ENCODE data around the gene GHITM.
"Not testable (repeated sequence)": the region's sequence is repeated elsewhere in the genome, so short reads cannot be mapped to it uniquely, and the experiment has no call there.

Gene GHITM

DNA sequence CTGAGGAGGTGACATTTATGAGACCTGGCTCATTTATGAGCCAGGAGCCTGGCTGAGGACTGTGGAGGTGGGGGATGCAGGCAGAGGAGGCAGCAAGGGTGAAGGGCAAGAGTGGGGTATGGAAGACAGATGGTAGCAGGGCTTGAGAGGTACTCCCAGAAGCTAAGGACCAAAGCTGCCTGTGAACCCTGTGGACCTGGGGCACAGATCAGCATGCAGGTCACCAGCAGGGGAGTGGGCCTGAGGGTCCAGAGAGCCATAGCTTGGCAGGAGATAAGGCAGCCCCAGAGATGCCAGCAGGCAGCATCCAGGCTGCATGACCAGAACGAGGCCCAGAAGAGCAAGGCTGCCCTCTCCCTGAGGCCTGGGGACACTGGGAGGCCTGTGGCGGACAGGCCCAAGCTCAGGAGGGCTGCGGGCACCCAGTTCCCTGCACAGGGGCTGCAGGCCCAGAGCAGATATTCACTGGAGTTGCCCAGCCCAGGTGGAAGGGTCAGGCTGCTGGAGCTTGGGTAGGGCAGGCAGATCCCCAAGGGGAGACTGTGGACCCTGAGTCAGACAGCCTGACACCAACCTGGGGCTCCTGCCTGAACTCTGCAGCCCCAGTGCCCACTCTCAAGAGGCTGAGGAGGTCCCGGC is 37.6 kb downstream of the GHITM start:
- DNase-seq (ENCODE audit: low spot score) = no peak

DNA sequence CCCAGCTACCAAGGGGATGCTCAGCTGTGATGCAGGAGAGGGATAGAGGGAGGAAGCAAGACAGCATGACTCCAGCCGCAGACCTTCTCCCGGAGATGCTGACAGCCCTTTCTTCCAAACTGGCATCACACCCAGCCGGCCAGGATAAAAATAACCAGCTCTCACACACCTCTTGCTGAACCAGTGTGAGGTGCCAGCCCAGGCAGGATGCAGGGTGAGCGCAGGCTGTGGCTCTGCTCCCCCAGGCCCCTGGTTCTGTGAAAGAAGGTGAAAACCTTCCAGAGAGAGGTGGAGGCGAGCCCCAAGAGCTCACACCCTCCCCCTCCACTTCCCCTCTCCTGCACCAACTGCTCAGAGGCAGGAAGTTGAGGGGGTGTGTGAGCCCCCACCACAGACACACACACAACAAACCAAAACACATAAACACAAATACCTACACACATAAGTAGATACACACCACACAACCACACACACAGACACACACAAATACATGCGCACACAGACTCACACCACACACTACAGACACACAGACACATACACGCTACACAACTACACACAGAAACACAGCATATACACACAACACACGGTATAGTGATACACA is 38.3 kb downstream of the GHITM start:
- peak; percentile 37 for DNase-seq (ENCODE audit: low spot score)

DNA sequence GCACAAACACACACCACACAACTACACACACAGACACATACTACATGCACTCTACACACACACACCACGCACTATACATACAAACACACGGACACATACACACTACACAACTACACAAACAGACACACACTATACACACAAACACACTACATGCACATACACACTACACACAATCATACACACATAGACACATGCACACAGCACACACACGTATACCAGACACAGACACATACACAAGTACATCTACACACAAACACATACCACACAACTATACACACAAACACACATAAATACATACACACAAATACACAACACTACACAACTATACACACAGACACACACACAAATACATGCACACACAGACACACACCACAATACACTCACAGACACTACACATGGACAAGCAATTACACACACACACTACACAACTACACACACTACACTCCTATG is 38.9 kb downstream of the GHITM start:
- no peak for DNase-seq (ENCODE audit: low spot score)

DNA sequence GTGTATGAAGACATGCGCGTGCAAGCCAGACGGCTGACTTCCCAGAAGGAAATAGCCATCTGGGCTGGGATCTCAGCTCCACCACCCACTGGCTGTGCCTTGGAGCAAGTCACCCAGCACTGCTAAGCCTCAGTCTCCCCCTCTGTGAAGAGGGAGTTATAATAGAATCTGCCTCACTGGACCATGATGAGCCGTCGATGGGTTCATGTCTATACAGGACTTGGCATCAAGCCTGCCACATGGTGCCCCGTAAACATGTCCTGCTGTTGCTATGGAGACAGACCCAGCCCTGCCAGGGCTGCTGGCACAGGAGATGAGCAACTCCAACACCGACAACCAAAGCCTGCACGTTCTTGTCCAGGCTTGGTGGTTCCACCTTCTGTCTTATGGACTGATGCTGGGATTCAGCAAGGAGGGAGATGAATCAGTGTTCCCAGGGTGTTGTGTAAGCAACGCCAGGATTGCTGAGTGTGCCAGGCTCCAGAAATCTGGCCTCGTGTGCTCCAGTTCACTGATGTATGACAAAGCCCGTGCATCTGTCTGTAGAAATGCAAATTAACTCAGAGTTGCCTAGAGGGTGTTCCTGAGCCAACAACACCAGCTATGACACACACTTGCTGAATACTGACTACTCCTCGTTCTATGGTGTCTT is 39.9 kb downstream of the GHITM start:
- DNase-seq (ENCODE audit: low spot score) = peak; percentile 91

DNA sequence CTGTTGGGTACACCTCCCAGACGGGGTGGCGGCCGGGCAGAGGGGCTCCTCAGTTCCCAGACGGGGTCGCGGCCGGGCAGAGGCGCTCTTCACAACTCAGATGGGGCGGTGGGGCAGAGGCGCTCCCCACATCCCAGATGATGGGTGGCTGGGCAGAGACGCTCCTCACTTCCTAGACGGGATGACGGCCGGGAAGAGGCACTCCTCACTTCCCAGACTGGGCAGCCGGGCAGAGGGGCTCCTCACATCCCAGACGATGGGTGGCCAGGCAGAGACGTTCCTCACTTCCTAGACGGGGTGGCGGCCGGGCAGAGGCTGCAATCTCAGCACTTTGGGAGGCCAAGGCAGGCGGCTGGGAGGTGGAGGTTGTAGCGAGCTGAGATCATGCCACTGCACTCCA is 41.1 kb downstream of the GHITM start:
- DNase-seq (ENCODE audit: low spot score) = not testable (repeated sequence)

DNA sequence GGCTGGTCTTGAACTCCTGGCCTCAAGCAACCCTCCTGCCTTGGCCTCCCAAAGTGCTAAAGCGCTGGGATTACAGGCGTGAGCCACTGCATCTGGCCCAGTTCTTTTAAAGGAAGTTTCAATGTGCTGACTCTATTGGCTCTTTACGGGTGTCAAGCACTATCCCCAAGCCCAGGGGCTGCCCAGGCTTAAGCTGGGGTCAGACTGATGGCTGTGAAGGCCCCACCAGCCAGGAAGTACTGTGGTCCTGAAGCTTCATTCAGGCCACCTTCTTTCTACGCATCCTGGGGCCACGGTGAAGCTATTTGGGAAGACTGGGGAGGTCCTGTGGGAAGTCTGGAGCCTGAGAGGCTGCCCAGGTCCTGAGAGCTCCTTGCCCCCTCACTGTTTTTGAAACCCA is 42.3 kb downstream of the GHITM start:
- DNase-seq (ENCODE audit: low spot score) = no peak

DNA sequence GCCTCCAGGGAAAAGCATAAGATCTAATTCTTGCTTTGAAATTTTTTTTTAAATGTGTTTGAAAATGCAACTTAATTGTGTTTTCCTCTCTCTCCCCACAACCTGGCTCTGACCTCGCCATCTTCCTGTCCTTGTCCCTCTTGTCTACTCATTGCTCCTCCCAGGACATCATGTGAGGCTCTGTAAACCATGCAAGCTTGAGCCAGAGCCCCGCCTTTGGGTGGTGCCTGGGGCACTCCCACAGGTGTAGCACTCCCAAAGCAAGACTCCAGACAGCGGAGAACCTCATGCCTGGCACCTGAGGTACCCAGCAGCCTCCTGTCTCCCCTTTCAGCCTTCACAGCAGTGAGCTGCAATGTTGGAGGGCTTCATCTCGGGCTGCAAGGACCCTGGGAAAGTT is 45.2 kb downstream of the GHITM start:
- no peak for DNase-seq (ENCODE audit: low spot score)

DNA sequence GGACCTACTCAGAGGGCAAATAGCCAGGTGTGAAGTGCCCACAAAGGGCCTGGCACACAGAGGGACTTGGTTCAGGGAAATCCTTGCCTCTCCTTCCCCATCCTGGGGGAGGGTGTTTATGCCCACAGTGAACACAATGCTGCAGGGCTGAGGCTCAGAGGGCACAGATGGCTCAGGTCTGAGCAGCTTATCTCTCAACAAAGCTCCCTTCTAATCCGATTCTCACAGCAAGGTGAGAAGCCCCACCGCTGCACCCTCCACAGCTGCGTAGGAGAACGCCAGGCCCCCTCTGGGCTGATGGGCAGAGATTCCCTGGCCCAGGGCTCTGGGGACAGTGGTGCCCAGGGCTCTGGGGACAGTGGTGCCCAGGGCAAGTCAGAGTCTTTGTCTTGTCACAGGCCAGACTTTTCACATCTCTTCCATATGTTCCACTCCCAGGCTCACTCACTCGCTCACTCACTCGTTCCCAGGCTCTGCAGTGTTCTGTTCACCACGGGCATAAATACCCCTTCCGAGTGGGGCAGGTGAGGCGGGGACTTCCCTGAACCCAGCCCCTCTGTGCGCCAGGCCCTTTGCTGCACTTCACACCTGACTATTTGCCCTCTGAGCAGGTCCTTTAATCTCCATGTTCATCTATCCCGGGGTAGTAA is 46.3 kb downstream of the GHITM start:
- no peak for DNase-seq (ENCODE audit: low spot score)

DNA sequence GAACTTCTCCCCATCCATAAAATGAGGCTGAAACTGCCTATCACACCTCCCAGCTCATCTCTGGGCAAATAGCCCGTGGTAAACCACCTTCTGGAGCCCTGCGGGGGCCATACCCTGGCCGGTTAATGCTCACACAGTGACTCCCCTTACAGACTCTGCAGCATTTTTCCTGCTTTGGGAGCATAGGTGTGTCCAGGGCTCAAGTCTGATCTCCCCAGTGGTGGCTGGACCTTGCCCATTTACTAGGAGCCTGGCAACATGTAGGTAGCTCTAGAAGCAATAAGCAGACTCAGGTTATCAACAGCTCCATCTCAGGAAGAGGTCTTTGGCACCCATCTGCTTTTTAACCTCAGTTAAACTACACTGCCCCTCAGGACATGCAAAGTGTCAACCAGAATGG is 49.5 kb downstream of the GHITM start:
- no peak for DNase-seq (ENCODE audit: low spot score)

DNA sequence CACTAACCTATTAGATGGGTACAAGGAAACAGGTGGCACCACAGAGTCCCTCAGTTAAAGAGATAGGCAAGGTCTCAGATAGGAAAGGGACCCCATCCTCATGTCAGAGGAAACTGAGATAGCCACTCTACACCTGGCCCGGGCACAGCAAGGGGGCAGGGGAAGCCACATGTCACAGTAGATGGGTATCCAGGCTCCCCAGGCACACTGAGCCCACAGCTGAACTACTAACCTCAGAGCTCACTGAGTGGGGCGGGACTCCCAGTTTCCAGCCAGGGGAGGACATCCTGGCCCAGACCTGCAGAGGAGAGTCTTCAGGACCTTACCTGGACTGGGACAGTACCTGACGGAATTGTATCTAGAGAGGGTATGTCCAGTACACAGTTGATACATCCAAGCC is 51.3 kb downstream of the GHITM start:
- no peak for DNase-seq (ENCODE audit: low spot score)

DNA sequence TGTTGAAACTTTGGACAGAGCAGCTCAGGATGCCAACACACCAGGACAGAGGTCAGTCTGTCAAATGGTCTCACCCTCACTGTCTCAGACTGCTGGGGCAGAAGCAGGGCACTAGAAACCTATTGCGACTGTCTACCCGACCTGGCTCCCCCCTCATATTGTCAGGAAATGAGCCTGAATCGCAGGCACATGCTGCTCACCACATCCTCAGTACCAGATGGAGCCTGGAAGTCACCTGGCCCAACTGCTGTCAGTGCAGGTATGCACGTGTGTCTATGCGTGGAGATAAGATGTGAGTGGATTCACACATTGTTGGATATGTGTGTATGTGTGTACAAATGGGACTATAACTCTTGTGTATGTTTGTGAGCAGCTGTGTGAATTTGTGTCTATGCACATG is 51.8 kb downstream of the GHITM start:
- no peak for DNase-seq (ENCODE audit: low spot score)

DNA sequence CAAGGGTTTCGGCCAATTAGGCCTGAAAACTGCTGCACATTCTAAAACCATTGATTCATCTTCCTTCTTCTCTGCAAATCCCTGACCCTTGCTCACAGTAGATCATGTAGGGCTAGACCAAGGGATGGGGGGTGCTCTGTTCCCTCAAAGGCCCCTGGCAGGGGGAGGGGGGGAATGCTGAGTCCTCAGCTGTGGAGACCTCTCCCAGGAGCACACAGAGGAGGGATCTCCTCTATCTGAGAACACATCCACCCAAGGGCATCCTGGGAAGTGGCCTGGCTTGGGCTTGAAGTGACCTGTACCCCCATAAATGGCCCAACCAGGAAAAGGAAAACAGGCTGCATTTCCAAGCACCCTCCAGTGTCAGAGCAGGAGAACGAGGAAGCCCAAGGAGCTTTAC is 54.0 kb downstream of the GHITM start:
- no peak for DNase-seq (ENCODE audit: low spot score)

DNA sequence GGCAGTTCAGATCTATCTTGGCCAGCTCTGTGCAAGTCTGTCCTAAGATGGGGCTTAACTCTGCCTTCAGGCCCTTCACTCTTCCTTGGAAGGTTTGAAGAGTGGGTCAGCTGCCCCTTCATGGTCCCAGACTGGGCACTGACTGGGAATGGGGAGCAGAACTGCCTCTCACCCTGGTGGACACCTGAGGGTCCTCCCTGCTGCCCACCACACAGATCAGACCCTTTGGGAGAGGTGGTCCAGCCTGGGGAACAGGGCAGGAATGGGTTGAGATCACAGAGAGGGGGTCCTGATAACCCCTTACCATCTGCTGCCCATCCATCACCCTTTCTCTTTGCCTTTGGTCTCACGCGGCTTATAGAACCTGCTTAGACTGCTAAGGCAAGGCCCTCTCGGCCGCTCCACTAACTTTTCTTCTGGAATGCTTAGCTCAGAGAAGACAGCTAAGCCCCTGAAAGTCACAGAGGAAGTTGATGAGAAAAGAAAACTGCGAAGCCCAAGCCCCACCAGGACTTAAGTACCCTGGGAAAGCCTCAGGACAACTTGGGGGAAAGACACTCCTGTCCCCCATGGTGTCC is 54.6 kb downstream of the GHITM start:
- no peak for DNase-seq (ENCODE audit: low spot score)

DNA sequence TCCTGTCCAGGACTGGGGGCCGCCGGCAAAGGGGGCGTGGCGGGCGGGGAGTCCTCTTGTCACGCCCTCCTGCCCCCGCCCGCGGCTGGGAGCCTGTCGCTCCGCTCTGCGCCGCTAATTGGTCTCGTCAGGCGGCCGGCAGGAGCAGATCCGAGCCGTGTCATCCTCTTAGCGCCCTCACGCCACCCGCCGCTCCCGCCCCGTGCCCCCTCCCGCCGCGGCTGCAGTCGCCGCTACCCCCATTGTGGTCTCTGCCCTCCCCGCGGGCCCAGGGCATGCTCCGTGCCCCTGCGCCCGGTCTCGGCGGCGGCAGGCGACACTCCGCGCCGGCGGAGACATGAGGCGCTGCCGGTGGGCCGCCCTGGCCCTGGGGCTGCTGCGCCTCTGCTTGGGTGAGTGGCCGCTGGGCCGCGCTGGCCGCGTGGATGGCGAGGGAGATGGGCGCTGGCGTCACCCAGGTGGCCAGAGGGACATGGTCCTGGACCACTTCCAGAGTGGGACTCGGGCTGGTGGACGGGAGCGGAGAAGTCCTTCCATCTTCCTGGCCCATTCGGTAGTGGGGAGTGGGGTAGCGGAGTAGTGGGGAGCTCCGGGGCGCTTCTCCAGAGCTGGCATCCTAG is 55.2 kb downstream of the GHITM start, which contains the start of gene CDHR1:
CDHR1 (plus strand) TSS at position 114 of the 620 bp plus-strand sequence; CDS start at position 338, 224 bp downstream.
- peak; percentile 41 for DNase-seq (ENCODE audit: low spot score)

DNA sequence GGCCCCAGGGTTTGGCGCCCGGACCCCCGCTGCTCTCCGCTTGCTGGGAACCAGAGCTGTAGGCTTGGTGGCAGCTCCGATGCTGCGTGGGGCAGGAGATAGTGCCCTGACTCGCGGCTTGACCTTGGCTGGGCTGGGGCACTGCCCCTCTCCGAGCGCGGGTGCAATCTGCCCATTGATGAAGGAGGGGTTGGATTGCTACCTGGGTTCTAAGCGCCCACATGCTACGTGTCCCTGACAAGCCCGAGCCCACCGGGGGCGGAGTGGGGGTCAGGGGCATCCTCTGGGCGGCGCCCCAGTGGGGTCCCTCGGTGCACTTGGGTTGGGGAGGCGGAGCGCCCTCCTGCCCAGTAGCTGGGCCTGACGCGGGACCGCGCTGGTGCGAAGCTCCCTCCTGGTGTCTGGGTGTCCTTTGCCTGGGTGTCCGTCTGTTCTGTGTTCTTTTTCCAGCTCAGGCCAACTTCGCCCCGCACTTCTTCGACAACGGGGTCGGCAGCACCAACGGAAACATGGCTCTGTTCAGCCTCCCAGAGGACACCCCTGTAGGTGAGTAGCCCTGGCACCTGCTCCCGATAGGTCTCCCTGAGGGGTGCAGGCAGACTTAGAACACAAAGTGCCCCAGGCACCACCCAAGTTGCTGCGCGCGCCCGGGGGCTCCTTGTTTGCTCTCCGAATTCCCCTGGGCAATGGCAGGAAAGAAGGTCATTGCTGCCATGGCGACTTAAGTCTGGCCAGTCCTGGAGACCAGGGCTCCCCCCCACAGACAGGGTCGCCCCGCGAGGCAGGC is 55.9 kb downstream of the GHITM start:
- no peak for DNase-seq (ENCODE audit: low spot score)

DNA sequence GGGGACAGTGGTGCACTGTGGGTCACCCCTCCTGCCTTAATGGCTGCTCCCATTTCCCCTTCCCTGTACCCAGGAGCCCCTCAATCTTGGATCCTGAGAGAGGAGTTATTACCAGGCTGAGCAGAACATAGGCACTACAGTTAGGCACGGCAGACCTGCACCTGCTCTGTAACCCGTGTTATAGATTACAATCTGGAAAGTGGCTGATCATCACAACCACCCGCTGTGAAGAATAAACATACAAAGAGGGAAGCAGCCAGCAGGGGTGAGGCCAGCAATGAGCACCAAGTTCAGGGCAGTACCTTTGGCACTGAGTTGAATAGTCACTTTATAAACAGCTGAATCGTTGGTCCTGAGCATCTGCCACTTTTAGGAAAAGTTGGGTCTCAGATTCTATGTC is 56.8 kb downstream of the GHITM start:
- DNase-seq (ENCODE audit: low spot score) = no peak

DNA sequence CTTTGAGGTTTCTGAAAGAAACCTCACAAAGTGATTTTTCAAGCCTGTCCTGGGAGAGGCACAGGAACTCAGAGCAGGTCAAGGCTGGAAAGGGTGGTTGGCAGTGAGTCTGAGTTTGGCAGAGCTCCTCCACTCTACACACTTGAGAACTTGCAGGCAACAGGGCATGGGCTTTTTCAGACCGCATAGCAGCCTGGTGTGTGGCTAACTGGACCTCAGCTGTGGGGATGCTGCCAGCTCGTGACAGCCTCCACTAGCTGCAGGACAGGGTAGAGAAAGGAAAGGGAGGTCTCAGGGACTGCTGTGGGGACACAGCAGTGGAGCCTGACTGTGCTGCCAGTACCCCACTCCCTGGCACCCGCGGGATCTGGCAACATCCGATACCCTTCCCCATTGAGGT is 57.6 kb downstream of the GHITM start:
- no peak for DNase-seq (ENCODE audit: low spot score)

DNA sequence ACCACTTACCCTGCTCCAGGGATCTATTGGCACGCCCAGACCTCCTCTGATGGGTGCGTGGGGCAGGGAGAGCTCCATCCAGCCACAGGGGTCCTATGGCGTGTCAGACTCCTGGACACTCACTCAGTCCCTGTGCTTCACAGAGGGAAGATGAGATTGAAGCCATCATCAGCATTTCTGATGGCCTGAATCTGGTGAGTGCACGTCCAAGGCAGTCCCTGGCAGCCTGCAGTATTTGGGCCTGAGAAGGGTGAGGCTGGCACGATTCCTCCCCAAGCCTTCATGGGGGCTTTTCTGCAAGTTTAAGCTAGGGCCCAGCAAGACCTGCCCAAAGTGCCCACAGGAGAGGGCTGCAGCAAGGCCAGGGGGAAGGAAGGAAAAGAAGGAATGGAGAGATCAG is 58.3 kb downstream of the GHITM start:
- DNase-seq (ENCODE audit: low spot score) = no peak

DNA sequence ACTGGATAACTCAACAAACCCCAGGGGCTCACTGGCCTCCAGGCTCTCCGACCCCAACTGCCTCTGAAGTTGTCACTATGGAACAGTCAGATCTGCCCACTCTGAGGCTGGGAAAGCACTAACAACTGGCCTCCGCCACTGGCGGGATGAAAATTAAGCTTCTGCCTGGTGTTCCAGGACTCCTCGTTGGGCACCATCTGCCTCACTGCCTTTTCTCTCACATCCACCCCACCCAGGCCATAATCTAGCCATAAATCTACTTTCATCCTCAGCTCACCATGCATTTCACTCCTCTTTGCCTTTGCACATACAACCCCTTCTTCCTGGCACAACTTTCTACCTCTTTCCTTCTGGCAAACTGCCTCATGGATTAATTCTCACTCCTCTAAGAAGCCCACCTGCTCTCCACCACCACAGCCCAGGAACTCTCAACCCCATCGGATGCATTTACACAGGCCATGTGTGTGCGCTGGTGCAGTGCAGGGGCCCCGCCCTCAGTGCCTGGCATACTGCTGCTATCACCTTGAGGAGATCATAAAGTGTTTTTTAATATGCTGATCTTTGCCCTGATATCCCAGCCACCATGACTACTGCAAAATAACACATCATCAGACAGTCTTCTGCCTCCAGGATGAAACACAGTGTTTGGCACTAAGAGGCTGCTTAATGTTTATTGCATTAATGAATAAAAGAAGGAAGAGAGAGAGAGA is 59.1 kb downstream of the GHITM start:
- no peak for DNase-seq (ENCODE audit: low spot score)

DNA sequence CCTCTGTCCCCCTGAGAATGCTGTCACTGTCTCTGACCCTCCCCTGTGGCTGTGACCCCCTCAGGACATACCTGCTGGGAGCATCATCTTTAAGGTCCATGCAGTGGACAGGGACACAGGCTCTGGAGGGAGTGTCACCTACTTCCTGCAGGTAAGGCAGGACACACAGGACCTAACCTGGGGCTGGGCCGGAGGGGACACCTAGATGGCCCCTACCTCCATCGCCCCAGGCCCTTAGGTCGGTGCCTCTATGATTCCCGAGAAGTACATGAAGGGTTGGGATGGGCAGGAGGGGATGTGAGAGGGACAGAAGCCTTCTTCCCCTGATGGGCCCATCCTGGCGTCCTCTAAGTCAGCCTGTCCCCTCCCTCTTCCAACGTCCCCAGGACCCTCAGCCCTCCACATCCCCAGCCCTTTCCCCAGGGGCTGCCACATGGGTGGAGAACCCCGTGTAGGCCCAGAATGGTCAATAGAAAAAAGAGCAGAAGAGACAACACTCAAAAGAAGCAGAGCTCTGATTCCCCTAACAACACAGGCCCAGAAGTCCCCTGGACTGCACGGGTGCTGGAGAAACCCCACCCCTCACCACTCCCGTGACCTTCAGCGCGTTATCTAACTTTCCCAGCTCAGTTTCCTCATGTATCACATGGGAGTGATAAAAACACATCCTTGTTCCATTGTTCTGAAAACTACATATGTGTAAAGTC is 61.4 kb downstream of the GHITM start:
- no peak for DNase-seq (ENCODE audit: low spot score)
